Esophagus muscularis mucosa (tissue), 3 donors: ENCODE data around the gene FMN2.

Source experiments
- CTCF ChIP-seq, 3 experiments: fragments of 200-600 bp in 2 of 3; fragments of 450-650 bp in 1 of 3; sonication (generic) in 2 of 3; IDR thresholded peaks; one replicate each; pipeline ENCODE4 v1.5.1; 2017 to 2019; ENCODE audit warnings: antibody characterized with exemption in 3 of 3, mild to moderate bottlenecking in 2 of 3, moderate library complexity in 1 of 3
- POLR2A ChIP-seq: fragments of 450-650 bp; IDR thresholded peaks from one replicate; pipeline ENCODE4 v1.6.1; 2017; ENCODE audit warnings: antibody characterized with exemption, moderate library complexity, mild to moderate bottlenecking, low read depth
- POLR2AphosphoS5 ChIP-seq, 2 donors: sonication (generic); formaldehyde crosslinking; IDR thresholded peaks; one replicate each; pipeline ENCODE4 v1.6.1; 2017; ENCODE audit warnings: antibody characterized with exemption in 2 of 2

GRCh38 chr1:240193679-240194078, 102.0 kb downstream of the FMN2 start:
- TF ChIP-seq CTCF (IDR thresholded peaks at IDR 0.05) (no peak), POLR2A (no peak), POLR2AphosphoS5 (IDR thresholded peaks at IDR 0.05) (no peak)
